GM12878 (cell line): ENCODE data around the gene OLFM1. TPM values are rescaled to one million over a fixed set of nuclear protein-coding genes. Genes with fewer than 3 reads are reported as not detected.

Experiments used
- ATAC-seq: fragments of 200-7000 bp; cut with Tn5 transposase; 3 replicates; pipeline ENCODE4 v1.9.1; 2020; ENCODE audit warnings: mild to moderate bottlenecking, moderate library complexity
- BruUV-seq: library from RNA; stranded (reverse); fragments of 400-500 nt; replicated peaks from 2 replicates; lab custom pipeline; 2021; lab: Mats Ljungman, UMichigan
- CTCF ChIA-PET: fragments of 300-600 bp; sonication (Branson Sonifier 250); formaldehyde crosslinking; extraction: SDS; loops from one replicate; lab custom pipeline; 2021; ENCODE audit warnings: inconsistent platforms; lab: Yijun Ruan, JAX
- POLR2A ChIA-PET: fragments of 350-600 bp; formaldehyde crosslinking; extraction: SDS; loops from one replicate; lab custom pipeline; 2021; ENCODE audit warnings: inconsistent platforms; lab: Charles Lee
- RAD21 ChIA-PET: fragments of 300-600 bp; sonication (Branson Sonifier 250); formaldehyde crosslinking; loops from one replicate; lab custom pipeline; 2023; ENCODE audit warnings: antibody characterized with exemption; ENCODE audit not compliant: unreplicated experiment; lab: Charles Lee
- SMC1A ChIA-PET: fragments of 300-600 bp; sonication (Branson Sonifier 250); formaldehyde crosslinking; loops from one replicate; lab custom pipeline; 2023; ENCODE audit not compliant: unreplicated experiment, uncharacterized antibody; lab: Charles Lee
- DNase-seq: peaks from one replicate; pipeline ENCODE4 v3.0.0-alpha.2; 2011; ENCODE audit warnings: low read depth, low spot score
- FAIRE-seq: peaks from 3 replicates; lab custom pipeline; 2011; peaks lifted over from hg19 to GRCh38; lab: Jason Lieb, UNC
- H2AFZ ChIP-seq: 2 replicates; pipeline ENCODE4 v1.6.0; 2011; ENCODE audit warnings: low read depth, low read length, control low read depth; ENCODE audit not compliant: control insufficient read depth
- H3K27ac ChIP-seq: 2 replicates; pipeline ENCODE4 v1.5.1; 2011; ENCODE audit warnings: control low read depth; ENCODE audit not compliant: control insufficient read depth, insufficient read depth
- H3K27me3 ChIP-seq, 2 experiments: replicated peaks in 1 of 2; 2 replicates each; pipeline versions ENCODE4 v1.6.0 to v1.6.1; 2011; ENCODE audit warnings: low read length in 1 of 2; ENCODE audit not compliant: control insufficient read depth in 2 of 2, insufficient read depth in 2 of 2
- H3K36me3 ChIP-seq, 2 experiments: 2 replicates each; pipeline ENCODE4 v1.5.1; 2011; ENCODE audit warnings: low read length in 1 of 2; ENCODE audit not compliant: control insufficient read depth in 2 of 2, insufficient read depth in 2 of 2
- H3K4me1 ChIP-seq: 2 replicates; pipeline ENCODE4 v1.6.1; 2011; ENCODE audit warnings: mild to moderate bottlenecking, low read length, moderate library complexity, mixed read lengths; ENCODE audit not compliant: control insufficient read depth, insufficient read depth
- H3K4me2 ChIP-seq: 2 replicates; pipeline ENCODE4 v1.6.0; 2011; ENCODE audit warnings: control low read depth; ENCODE audit not compliant: control insufficient read depth, insufficient read depth
- H3K4me3 ChIP-seq: fragments of 200-600 bp; sonication (generic); 2 replicates; pipeline ENCODE4 v1.5.1; 2016
- H3K79me2 ChIP-seq: 2 replicates; pipeline ENCODE4 v1.6.0; 2011; ENCODE audit warnings: low read length; ENCODE audit not compliant: control insufficient read depth, insufficient read depth
- H3K9ac ChIP-seq: 2 replicates; pipeline ENCODE4 v1.8.0; 2011; ENCODE audit warnings: low read length, control low read depth, mixed read lengths; ENCODE audit not compliant: control insufficient read depth, insufficient read depth
- H3K9me3 ChIP-seq: replicated peaks from 3 replicates; pipeline ENCODE4 v1.5.1; 2011; ENCODE audit warnings: mild to moderate bottlenecking, low read length; ENCODE audit not compliant: control insufficient read depth, insufficient read depth
- H4K20me1 ChIP-seq: 2 replicates; pipeline ENCODE4 v1.6.0; 2011; ENCODE audit not compliant: control insufficient read depth, insufficient read depth
- BRCA1 ChIP-seq: IDR thresholded peaks from 2 replicates; pipeline ENCODE4 v1.6.1; 2011; ENCODE audit warnings: low read depth, low read length, improper control_type of control experiment
- CREB1 ChIP-seq: IDR thresholded peaks from 2 replicates; pipeline ENCODE4 v1.6.1; 2012; ENCODE audit warnings: low read depth, mild to moderate bottlenecking, inconsistent platforms
- E2F4 ChIP-seq: IDR thresholded peaks from 2 replicates; pipeline ENCODE4 v1.6.1; 2012; ENCODE audit warnings: low read depth, low read length, improper control_type of control experiment
- FOS ChIP-seq: IDR thresholded peaks from 3 replicates; pipeline ENCODE4 v1.6.1; 2011; ENCODE audit warnings: borderline replicate concordance; ENCODE audit not compliant: insufficient read length; ENCODE audit errors: extremely low read depth
- HDAC2 ChIP-seq: fragments of 200-600 bp; sonication (generic); IDR thresholded peaks from 2 replicates; pipeline ENCODE4 v1.6.1; 2017
- IKZF1 ChIP-seq: fragments of 450-650 bp; conservative IDR thresholded peaks from 2 replicates; pipeline ENCODE4 v1.6.1; 2017; ENCODE audit warnings: antibody characterized with exemption, mild to moderate bottlenecking
- MLLT1 ChIP-seq: fragments of 450-650 bp; IDR thresholded peaks from 2 replicates; pipeline ENCODE4 v1.6.1; 2016; ENCODE audit warnings: mild to moderate bottlenecking
- MXI1 ChIP-seq: fragments of 150-350 bp; IDR thresholded peaks from 2 replicates; pipeline ENCODE4 v1.6.1; 2011; ENCODE audit warnings: low read depth, mild to moderate bottlenecking, inconsistent platforms, low read length, improper control_type of control experiment
- MYC ChIP-seq: IDR thresholded peaks from 2 replicates; pipeline ENCODE4 v1.6.1; 2011; ENCODE audit warnings: mild to moderate bottlenecking, low read length, moderate library complexity, inconsistent platforms; ENCODE audit not compliant: insufficient read depth, insufficient replicate concordance, insufficient read length, severe bottlenecking
- PAX5 ChIP-seq: IDR thresholded peaks from 2 replicates; pipeline ENCODE4 v1.6.1; 2011; ENCODE audit warnings: low read depth, low read length, borderline replicate concordance
- POU2F2 ChIP-seq: IDR thresholded peaks from 3 replicates; pipeline ENCODE4 v1.6.1; 2011; ENCODE audit warnings: low read depth, mild to moderate bottlenecking, low read length, borderline replicate concordance
- PRDM15 ChIP-seq: fragments of 450-650 bp; formaldehyde crosslinking; IDR thresholded peaks from 2 replicates; pipeline ENCODE4 v1.4.0; 2020; ENCODE audit warnings: mild to moderate bottlenecking, moderate library complexity
- SREBF1 ChIP-seq: IDR thresholded peaks from 2 replicates; pipeline ENCODE4 v1.6.1; 2012; ENCODE audit warnings: mild to moderate bottlenecking, low read length
- YY1 ChIP-seq: IDR thresholded peaks from 2 replicates; pipeline ENCODE4 v1.6.1; 2011; ENCODE audit warnings: low read depth, mild to moderate bottlenecking, low read length
- ZSCAN29 ChIP-seq: fragments of 450-650 bp; IDR thresholded peaks from 2 replicates; pipeline ENCODE4 v1.6.1; 2017; ENCODE audit warnings: mild to moderate bottlenecking, moderate library complexity
- WGBS: methylation state at CpG from one replicate; pipeline ENCODE4 v1.1.6; 2016; ENCODE audit warnings: low lambda C conversion rate; ENCODE audit not compliant: insufficient replicate concordance, insufficient coverage; ENCODE audit errors: missing lambda C conversion rate; 5-methylcytosine and 5-hydroxymethylcytosine counted together
- in situ Hi-C: fragments of 300-500 bp; cut with MboI; formaldehyde crosslinking; loops from 9 replicates; pipeline ENCODE4 v1.14.3; 2018; ENCODE audit warnings: mixed read lengths
- intact Hi-C: fragments of 100-400 bp; cut with micrococcal nuclease; formaldehyde crosslinking; loops from one replicate; pipeline ENCODE4 v1.14.2; 2022; ENCODE audit not compliant: unreplicated experiment
- polyA plus RNA-seq, 11 experiments: library from polyadenylated mRNA; depleted of rRNA in 4 of 11; unstranded in 6 of 11; stranded (reverse) in 5 of 11; fragments of >200 nt; fragmentation: Nextera tagmentation in 4 of 11; fragmentation: Illumina TruSeq in 1 of 11; extraction: Ambion mirVana in 4 of 11; extraction: Trizol in 1 of 11; gene quantifications; 1 replicate in 1 of 11; 2 replicates in 10 of 11; pipeline versions ENCODE4 v1.2.1 to v1.2.3, GENCODE V29; 2011 to 2016; ENCODE audit warnings: inconsistent platforms in 2 of 11, missing spikeins in 2 of 11, low read depth in 1 of 11
- total RNA-seq, 4 experiments: library from RNA; depleted of rRNA in 3 of 4; stranded (reverse); fragments of >200 nt in 3 of 4; fragmentation: Illumina TruSeq in 1 of 4; extraction: Trizol in 1 of 4; gene quantifications; 2 replicates each; pipeline versions ENCODE4 v1.2.1 to v1.2.3, GENCODE V29; 2013 to 2021

The OLFM1 gene
- total and polyA plus RNA-seq, 10 of the 15 experiments (the other 5 are each of a cell fraction or from before 2014, with no cell fraction given) = not detected

GRCh38 chr9:135165003-135165711 is 77.7 kb downstream of the OLFM1 start:
- 24% methylated on average over 18 of the region's 18 CpGs for WGBS
- H3K79me2 ChIP-seq = no peaks in the 10 kb centered on the region
- no peaks in the 10 kb centered on the region for H3K36me3 ChIP-seq
- in situ Hi-C loops (no loop called here), intact Hi-C loops (no loop called here)
- SMC1A ChIA-PET = no interaction called here
- no peak for FAIRE-seq
- H3K4me1 ChIP-seq = no peaks in the 10 kb centered on the region
- CTCF ChIA-PET = no interaction called here
- no peak overlapping the region for H2AFZ ChIP-seq
- ATAC-seq = no peak
- TF ChIP-seq POU2F2 (no peak), YY1 (no peak), MYC (no peak), SREBF1 (no peak), HDAC2 (no peak), MLLT1 (no peak), PRDM15 (CRISPR knock-in tag) (no peak), ZSCAN29 (no peak), FOS (no peak), CREB1 (no peak), PAX5 (no peak), E2F4 (no peak), BRCA1 (no peak), MXI1 (no peak), IKZF1 (no peak)
- TF ChIP-seq, all 136 proteins: peak for 0
- no peak for DNase-seq
- Histone ChIP-seq H3K9ac (no peak overlapping the region), H4K20me1 (no peaks in the 10 kb centered on the region; the same call in 1 of the 2 replicates), H3K9me3 (no peaks in the 10 kb centered on the region), H3K27me3 (peaks cover 0 to 2% of the 10 kb centered on the region in 2 experiments; a peak in 2 of 4 replicates), H3K4me2 (no peak overlapping the region), H3K27ac (no peak overlapping the region), H3K4me3 (no peak overlapping the region)
- RAD21 ChIA-PET = no interaction called here
- BruUV-seq = no TSS peak
- POLR2A ChIA-PET = no interaction called here
